Neural cell (in vitro differentiated cells): ENCODE data around the gene HOXB1. TPM values are rescaled to one million over a fixed set of nuclear protein-coding genes. Genes with fewer than 3 reads are reported as not detected.

ENCODE experiments used
- H2AFZ ChIP-seq: fragments of 200-600, 300-800 bp; sonication (generic), shearing (Covaris generic); 2 replicates; pipeline ENCODE4 v1.6.0; 2014; ENCODE audit warnings: low read depth, mild to moderate bottlenecking, antibody characterized with exemption, low read length, moderate library complexity
- H3F3A ChIP-seq: fragments of 200-600 bp; shearing (Covaris generic); 2 replicates; pipeline ENCODE4 v1.6.1; 2016; ENCODE audit warnings: mild to moderate bottlenecking, moderate library complexity, mixed read lengths, antibody characterized with exemption, low read length; ENCODE audit not compliant: insufficient read depth, poor library complexity, severe bottlenecking
- H3K27ac ChIP-seq: fragments of 200-600, 300-800 bp; sonication (generic), shearing (Covaris generic); 2 replicates; pipeline ENCODE4 v1.5.1; 2014; ENCODE audit warnings: mild to moderate bottlenecking, low read length, moderate library complexity
- H3K27me3 ChIP-seq: fragments of 300-800, 200-600 bp; sonication (generic), shearing (Covaris generic); 2 replicates; pipeline ENCODE4 v1.6.0; 2014; ENCODE audit warnings: mild to moderate bottlenecking, low read depth, low read length, moderate library complexity; ENCODE audit not compliant: insufficient read depth
- H3K36me3 ChIP-seq: fragments of 300-800, 200-600 bp; sonication (generic), shearing (Covaris generic); 2 replicates; pipeline ENCODE4 v1.5.1; 2014; ENCODE audit warnings: mild to moderate bottlenecking, antibody characterized with exemption, low read length, moderate library complexity; ENCODE audit not compliant: insufficient read depth
- H3K4me2 ChIP-seq: fragments of 300-800, 200-600 bp; sonication (generic), shearing (Covaris generic); 2 replicates; pipeline ENCODE4 v1.6.0; 2014; ENCODE audit warnings: mild to moderate bottlenecking, low read length
- H3K4me3 ChIP-seq: fragments of 300-800, 200-600 bp; sonication (generic), shearing (Covaris generic); 2 replicates; pipeline ENCODE4 v1.5.1; 2014; ENCODE audit warnings: mild to moderate bottlenecking, low read length, moderate library complexity
- H3K79me2 ChIP-seq: fragments of 200-600 bp; shearing (Covaris generic); replicated peaks from 2 replicates; pipeline ENCODE4 v1.6.0; 2014; ENCODE audit warnings: mild to moderate bottlenecking, low read length, moderate library complexity; ENCODE audit not compliant: insufficient read depth
- H3K9ac ChIP-seq: fragments of 300-800, 200-600 bp; sonication (generic), shearing (Covaris generic); 2 replicates; pipeline ENCODE4 v1.6.1; 2016; ENCODE audit warnings: mild to moderate bottlenecking, low read length, mixed read lengths
- H3K9me2 ChIP-seq: fragments of 200-600 bp; shearing (Covaris generic); 2 replicates; pipeline ENCODE4 v1.6.1; 2016; ENCODE audit warnings: mild to moderate bottlenecking, low read length, mixed read lengths; ENCODE audit not compliant: insufficient read depth
- H3K9me3 ChIP-seq: fragments of 200-600, 300-800 bp; sonication (generic), shearing (Covaris generic); 2 replicates; pipeline ENCODE4 v1.6.1; 2016; ENCODE audit warnings: mild to moderate bottlenecking, mixed run types, low read length, moderate library complexity, mixed read lengths
- H4K20me1 ChIP-seq: fragments of 200-600 bp; shearing (Covaris generic); 2 replicates; pipeline ENCODE4 v1.6.1; 2016; ENCODE audit warnings: mild to moderate bottlenecking, mixed run types; ENCODE audit not compliant: insufficient read depth
- CTCF ChIP-seq: fragments of 450-650 bp; IDR thresholded peaks from 2 replicates; pipeline ENCODE4 v1.5.1; 2014; ENCODE audit warnings: antibody characterized with exemption, mild to moderate bottlenecking, moderate library complexity; ENCODE audit not compliant: poor library complexity, severe bottlenecking
- EP300 ChIP-seq: fragments of 450-650 bp; conservative IDR thresholded peaks from 2 replicates; pipeline ENCODE4 v1.6.1; 2014; ENCODE audit warnings: antibody characterized with exemption, mild to moderate bottlenecking, moderate library complexity; ENCODE audit not compliant: poor library complexity, severe bottlenecking
- EZH2 ChIP-seq: fragments of 200-600, 300-800 bp; shearing (Covaris generic), sonication (generic); IDR thresholded peaks from 2 replicates; pipeline ENCODE4 v1.6.1; 2014; ENCODE audit warnings: antibody characterized with exemption, low read length, borderline replicate concordance, mild to moderate bottlenecking; ENCODE audit not compliant: insufficient read depth, poor library complexity, severe bottlenecking
- MXI1 ChIP-seq: fragments of 450-650 bp; conservative IDR thresholded peaks from 2 replicates; pipeline ENCODE4 v1.6.1; 2014; ENCODE audit warnings: antibody characterized with exemption, mild to moderate bottlenecking; ENCODE audit not compliant: poor library complexity, severe bottlenecking
- POLR2AphosphoS5 ChIP-seq: IDR thresholded peaks from 2 replicates; pipeline ENCODE4 v1.6.1; 2012
- RAD21 ChIP-seq: fragments of 450-650 bp; conservative IDR thresholded peaks from 2 replicates; pipeline ENCODE4 v1.6.1; 2014; ENCODE audit warnings: antibody characterized with exemption, mild to moderate bottlenecking, moderate library complexity
- REST ChIP-seq: IDR thresholded peaks from 2 replicates; pipeline ENCODE4 v1.6.1; 2012; ENCODE audit warnings: borderline replicate concordance
- SMC3 ChIP-seq: fragments of 450-650 bp; conservative IDR thresholded peaks from 2 replicates; pipeline ENCODE4 v1.6.1; 2014; ENCODE audit warnings: antibody characterized with exemption, mild to moderate bottlenecking, moderate library complexity; ENCODE audit not compliant: poor library complexity
- TAF1 ChIP-seq: IDR thresholded peaks from 2 replicates; pipeline ENCODE4 v1.6.1; 2012; ENCODE audit warnings: low read depth
- polyA plus RNA-seq: library from polyadenylated mRNA; depleted of rRNA; stranded (reverse); fragments of >200 nt; gene quantifications from 2 replicates; pipeline ENCODE4 v1.2.3, GENCODE V29; 2014

The HOXB1 gene
- polyA plus RNA-seq, 1 donor from 2014 or later: not detected

GRCh38 chr17:48506246-48506645, 24.6 kb downstream of the HOXB1 start:
- Histone ChIP-seq H3K9me2 (no peaks in the 10 kb centered on the region), H3K9me3 (no peaks in the 10 kb centered on the region), H3K36me3 (no peaks in the 10 kb centered on the region), H3K4me3 (no peak overlapping the region), H3K4me2 (no peak overlapping the region), H2AFZ (no peak overlapping the region), H3F3A (no peaks in the 10 kb centered on the region), H3K27ac (no peak overlapping the region), H3K79me2 (no peaks in the 10 kb centered on the region), H3K27me3 (peaks cover 41% of the 10 kb centered on the region), H4K20me1 (no peaks in the 10 kb centered on the region), H3K9ac (no peak overlapping the region)
- TF ChIP-seq MXI1 (no peak), CTCF (no peak), EP300 (no peak)

GRCh38 chr17:48505788-48506187, 25.0 kb downstream of the HOXB1 start:
- no peaks in the 10 kb centered on the region for H4K20me1 ChIP-seq
- H3K4me2 ChIP-seq: no peak overlapping the region
- no peaks in the 10 kb centered on the region for H3K9me3 ChIP-seq
- no peak overlapping the region for H3K4me3 ChIP-seq
- no peaks in the 10 kb centered on the region for H3K9me2 ChIP-seq
- H2AFZ ChIP-seq: no peak overlapping the region
- H3K9ac ChIP-seq: no peak overlapping the region
- no peaks in the 10 kb centered on the region for H3K36me3 ChIP-seq
- TF ChIP-seq RAD21 (no peak), EP300 (no peak), POLR2AphosphoS5 (no peak), SMC3 (no peak), MXI1 (no peak), EZH2 (no peak), REST (no peak), TAF1 (no peak), CTCF (no peak)
- H3F3A ChIP-seq: no peaks in the 10 kb centered on the region
- H3K27ac ChIP-seq: no peak overlapping the region
- H3K79me2 ChIP-seq: no peaks in the 10 kb centered on the region
- peaks cover 42% of the 10 kb centered on the region for H3K27me3 ChIP-seq
